Kidney glomerular epithelial cell (primary cell): ENCODE results near the gene MOB2.
"Not testable (repeated sequence)": the region's sequence is repeated elsewhere in the genome, so short reads cannot be mapped to it uniquely, and the experiment has no call there.

Source experiments
- DNase-seq: peaks from one replicate; lab custom pipeline; 2025; lab: John Stamatoyannopoulos, UW

MOB2 gene

GRCh38 chr11:1517117-1518005, 30.8 kb upstream of the MOB2 start:
- no peak for DNase-seq

- no peak for DNase-seq
Measured at GRCh38 chr11:1516273-1517067, 29.9 kb upstream of the MOB2 start.

GRCh38 chr11:1515082-1516060, 28.8 kb upstream of the MOB2 start:
- peak; percentile 34 for DNase-seq

- no peak for DNase-seq
Measured at GRCh38 chr11:1514336-1515061, 27.9 kb upstream of the MOB2 start.

GRCh38 chr11:1513326-1514296, 27.0 kb upstream of the MOB2 start:
- no peak for DNase-seq

GRCh38 chr11:1512531-1513258, 26.1 kb upstream of the MOB2 start:
- not testable (repeated sequence) for DNase-seq

- no peak for DNase-seq
Measured at GRCh38 chr11:1511937-1512496, 25.4 kb upstream of the MOB2 start.

GRCh38 chr11:1510928-1511327, 24.3 kb upstream of the MOB2 start:
- no peak for DNase-seq

GRCh38 chr11:1510351-1510750, 23.8 kb upstream of the MOB2 start:
- DNase-seq: not testable (repeated sequence)

GRCh38 chr11:1509626-1510255, 23.2 kb upstream of the MOB2 start:
- DNase-seq: no peak

GRCh38 chr11:1508986-1509385, 22.4 kb upstream of the MOB2 start:
- DNase-seq: no peak

GRCh38 chr11:1508491-1508891, 21.9 kb upstream of the MOB2 start:
- DNase-seq: no peak

- no peak for DNase-seq
Measured at GRCh38 chr11:1507381-1508140, 21.0 kb upstream of the MOB2 start.

- no peak for DNase-seq
Measured at GRCh38 chr11:1506981-1507380, 20.4 kb upstream of the MOB2 start.

- no peak for DNase-seq
Measured at GRCh38 chr11:1505480-1505879, 18.9 kb upstream of the MOB2 start.

GRCh38 chr11:1504581-1505290, 18.2 kb upstream of the MOB2 start:
- DNase-seq: no peak

- no peak for DNase-seq
Measured at GRCh38 chr11:1504138-1504537, 17.6 kb upstream of the MOB2 start.
